Inflammatory macrophage treated with lipopolysaccharide for 1 hour (primary cell): ENCODE data around the gene ALPK3.

Experiments used
- DNase-seq, 2 donors: peaks; one replicate each; pipeline ENCODE4 v3.0.0-alpha.2; 2020 to 2022

Gene ALPK3

GRCh38 chr15:84816694-84817465, at the start of gene ALPK3:
TSS of gene ALPK3 (plus strand) at chr15:84817356. CDS start at chr15:84817453, 97 bp downstream.
- DNase-seq, result no peak

DNA sequence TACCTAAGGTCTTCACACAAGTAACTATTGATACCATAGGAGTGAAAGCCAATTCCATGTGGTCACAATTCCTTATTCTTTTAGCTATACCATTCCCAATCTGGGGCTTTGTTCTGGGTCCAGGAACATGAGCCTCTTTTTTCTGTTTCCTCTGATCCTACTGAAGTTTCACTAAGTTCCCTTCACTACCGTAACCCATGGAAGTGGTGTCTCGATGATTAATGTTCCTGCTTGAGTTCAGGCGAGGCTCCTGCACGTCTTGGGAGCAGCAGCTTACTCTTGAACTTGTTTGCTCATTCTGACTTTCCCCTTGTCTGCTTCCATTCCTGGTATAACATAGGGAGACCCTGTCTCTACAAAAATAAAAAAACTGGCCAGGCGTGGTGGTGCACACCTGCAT, 45.1 kb upstream of the ALPK3 start:
- DNase-seq, result no peak

DNA sequence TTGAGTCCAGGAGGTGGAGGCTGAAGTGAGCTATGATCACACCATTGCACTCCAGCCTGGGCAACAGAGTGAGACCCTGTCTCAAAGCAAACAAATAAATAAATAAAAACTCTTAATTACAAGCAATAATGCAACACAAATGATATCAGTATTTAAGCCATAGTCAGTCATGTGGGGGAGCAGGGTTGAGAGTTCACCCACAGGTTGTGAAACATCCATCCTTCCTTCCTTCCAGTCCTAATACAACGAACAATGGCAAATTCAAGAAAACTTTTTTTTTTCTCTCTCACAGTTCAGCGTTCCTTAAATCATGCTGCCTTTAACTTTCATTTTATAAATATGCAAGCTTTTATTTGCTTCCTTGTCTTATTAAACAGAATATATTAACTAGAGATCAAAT, 44.7 kb upstream of the ALPK3 start:
- DNase-seq, result peak in 1 of 2 donors; percentile 33

DNA sequence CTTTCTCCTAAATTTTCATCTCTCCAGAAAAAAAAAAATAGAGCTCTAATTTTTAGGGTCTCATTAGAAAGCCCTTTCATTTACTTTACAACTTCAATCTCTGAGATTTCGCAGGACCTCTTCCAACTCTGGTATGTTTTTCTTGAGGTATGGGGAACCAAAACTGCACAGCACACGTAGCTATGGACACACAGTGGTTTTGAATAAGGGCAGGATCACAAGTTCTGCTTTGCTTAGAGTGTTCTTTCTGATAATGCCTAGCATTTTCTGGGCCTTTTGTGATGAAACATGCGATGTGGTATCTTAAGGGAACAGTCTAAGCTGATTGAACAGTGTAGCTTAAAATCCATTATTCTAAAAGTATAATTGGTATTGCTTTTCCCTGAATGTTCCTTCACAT, 43.4 kb upstream of the ALPK3 start:
- peak; percentile 60 to 61 for DNase-seq

DNA sequence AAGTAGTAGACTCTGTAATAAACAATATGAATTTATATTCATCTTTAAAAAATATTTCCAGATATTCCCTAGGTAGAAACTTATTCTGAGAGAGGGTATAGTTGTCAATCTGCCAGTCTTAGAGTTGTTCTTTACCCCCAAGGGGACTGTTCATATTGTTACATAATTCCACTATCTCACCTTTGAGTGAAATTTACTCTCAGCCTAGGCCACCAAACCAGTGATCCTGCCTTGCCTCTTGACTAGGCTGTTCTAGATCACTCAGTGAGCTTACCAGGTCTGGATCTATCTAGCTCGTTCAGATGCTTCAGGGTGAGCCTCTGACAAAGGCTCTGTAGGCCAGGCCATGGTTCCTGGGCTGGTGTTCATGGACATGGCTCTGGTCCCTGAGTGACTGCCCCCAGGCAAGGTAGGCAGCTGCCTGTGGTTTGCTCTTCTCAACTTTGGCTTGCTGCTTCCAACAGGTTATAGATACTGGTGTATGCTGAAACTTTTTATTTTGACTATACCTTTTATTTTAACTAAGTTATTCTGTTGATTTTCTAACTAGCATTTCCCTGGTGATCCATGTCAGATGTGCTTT, 41.2 kb upstream of the ALPK3 start:
- no peak for DNase-seq

GRCh38 chr15:84778194-84778593, 39.0 kb upstream of the ALPK3 start:
- no peak for DNase-seq

DNA sequence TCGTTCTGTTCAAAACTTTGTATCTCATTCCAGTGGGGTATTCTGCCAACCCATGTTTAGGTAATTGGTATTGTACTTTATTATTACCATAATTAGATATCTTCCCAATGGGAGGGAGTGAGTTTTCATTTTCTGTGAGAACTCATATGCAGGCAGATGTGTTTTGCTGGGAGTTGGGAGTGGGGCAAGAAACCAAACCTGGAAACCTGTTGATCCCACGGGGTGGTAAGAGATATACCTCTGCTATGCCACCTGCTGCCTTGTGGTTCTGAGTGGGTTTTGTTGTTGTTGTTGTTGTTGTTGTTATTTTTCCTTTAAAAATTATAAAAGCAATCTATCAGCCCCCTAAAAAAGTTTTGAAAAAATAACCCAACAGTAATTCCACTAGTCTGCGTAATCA, 36.7 kb upstream of the ALPK3 start:
- no peak for DNase-seq

GRCh38 chr15:84781495-84781894, 35.7 kb upstream of the ALPK3 start:
- no peak for DNase-seq

GRCh38 chr15:84782346-84782745, 34.8 kb upstream of the ALPK3 start:
- DNase-seq, result no peak

DNA sequence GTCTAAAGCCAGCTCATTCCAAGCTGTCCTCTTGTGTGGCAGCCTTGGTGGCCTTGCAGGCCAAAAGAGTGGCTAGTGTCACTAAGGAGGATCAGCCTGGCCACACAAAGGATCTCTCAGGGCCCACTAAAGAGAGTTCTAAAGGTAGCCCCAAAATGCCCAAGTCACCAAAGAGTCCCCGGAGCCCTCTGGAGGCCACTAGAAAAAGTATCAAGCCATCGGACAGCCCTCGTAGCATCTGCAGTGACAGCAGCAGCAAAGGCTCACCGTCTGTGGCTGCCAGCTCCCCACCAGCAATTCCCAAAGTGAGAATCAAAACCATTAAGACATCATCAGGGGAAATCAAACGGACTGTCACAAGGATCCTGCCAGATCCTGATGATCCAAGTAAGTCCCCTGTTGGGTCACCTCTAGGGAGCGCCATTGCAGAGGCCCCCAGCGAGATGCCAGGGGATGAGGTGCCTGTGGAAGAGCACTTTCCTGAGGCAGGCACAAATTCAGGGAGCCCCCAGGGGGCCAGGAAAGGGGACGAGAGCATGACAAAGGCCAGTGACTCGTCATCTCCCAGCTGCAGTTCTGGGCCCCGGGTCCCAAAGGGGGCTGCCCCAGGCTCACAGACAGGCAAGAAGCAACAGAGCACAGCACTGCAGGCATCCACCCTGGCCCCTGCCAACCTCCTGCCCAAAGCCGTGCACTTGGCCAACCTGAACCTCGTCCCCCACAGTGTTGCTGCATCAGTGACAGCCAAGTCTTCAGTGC, 33.5 kb upstream of the ALPK3 start:
- DNase-seq, result no peak

GRCh38 chr15:84784262-84784661, 32.9 kb upstream of the ALPK3 start:
- no peak for DNase-seq

GRCh38 chr15:84785053-84785452, 32.1 kb upstream of the ALPK3 start:
- DNase-seq, result no peak

DNA sequence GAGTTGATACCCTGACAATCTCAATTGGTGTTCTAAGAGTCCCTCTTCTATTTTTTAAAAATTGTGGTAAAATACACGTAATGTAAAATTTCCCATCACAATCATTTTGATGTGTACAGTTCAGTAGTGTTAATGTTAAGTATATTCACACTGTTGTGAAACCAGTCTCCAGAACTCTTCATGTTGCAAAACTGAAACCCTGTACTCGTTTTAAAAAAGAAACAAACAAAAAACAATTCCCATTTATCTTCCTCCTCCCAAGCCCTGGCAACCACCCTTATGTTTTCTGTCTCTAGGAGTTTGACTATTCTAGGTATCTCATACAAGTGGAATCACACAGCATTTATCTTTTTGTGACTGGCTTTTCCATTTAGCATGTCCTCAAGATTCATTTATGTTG, 28.7 kb upstream of the ALPK3 start:
- peak in 1 of 2 donors; percentile 28 for DNase-seq

GRCh38 chr15:84789762-84790161, 27.4 kb upstream of the ALPK3 start:
- no peak for DNase-seq

DNA sequence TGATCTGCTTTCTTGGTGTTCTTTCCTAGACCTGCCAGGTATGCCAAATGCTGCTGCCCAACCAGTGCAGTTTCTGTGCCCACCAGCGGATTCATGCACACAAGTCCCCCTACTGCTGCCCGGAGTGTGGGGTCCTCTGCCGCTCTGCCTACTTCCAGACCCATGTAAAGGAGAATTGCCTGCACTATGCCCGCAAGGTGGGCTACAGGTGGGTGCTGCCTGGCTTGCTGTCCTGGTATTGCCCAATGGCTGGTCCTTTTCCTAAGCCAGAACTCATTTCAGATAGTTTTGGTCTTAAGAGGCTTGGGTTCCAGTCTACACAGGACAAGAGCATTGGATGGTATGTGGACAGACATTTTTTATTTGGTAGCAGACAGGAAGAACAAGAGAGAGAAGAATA, 26.5 kb upstream of the ALPK3 start:
- DNase-seq, result no peak

DNA sequence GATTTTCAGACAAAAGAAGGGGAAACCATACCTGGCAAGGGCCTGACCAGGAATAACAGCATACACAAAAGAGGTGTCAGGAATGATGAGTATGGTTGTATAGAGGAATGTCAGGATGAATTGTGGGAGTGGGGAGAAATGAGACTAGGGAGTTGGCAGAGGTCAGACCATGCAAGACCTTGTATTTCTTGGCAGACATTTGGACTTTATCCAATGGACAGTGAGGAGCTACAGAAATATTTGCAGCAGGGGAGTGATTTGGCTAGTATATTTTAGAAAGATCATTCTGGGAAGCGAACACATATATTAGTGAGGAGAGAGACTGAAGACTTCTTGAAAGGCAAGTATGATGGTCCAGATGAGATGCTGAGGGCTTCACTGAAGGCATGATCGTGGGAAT, 25.4 kb upstream of the ALPK3 start:
- DNase-seq, result no peak

- DNase-seq, result no peak
These were observed 23.6 kb upstream of the ALPK3 start for GRCh38 chr15:84793431-84794161.

- DNase-seq, result no peak
These were observed 23.0 kb upstream of the ALPK3 start for GRCh38 chr15:84794162-84794547.

- no peak for DNase-seq
These were observed 22.0 kb upstream of the ALPK3 start for GRCh38 chr15:84795186-84795585.

- DNase-seq, result no peak
These were observed 19.9 kb upstream of the ALPK3 start for GRCh38 chr15:84797212-84797611.

DNA sequence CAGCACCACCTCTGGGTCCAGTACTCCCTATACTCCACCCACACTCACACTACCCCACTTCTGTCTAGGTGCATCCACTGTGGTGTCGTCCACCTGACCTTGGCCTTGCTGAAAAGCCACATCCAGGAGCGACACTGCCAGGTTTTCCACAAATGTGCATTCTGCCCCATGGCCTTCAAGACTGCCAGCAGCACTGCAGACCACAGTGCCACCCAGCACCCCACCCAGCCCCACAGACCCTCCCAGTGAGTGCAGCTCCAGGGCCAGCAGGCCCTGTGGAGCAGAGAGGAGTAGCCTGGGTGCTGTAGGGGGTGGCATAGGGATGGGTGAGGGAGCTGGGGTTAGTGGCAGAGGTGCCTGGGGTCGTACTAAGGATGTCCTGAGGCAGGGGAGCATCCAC, 19.4 kb upstream of the ALPK3 start:
- DNase-seq, result no peak

- no peak for DNase-seq
These were observed 18.7 kb upstream of the ALPK3 start for GRCh38 chr15:84798436-84798946.

GRCh38 chr15:84799511-84800187, 17.5 kb upstream of the ALPK3 start:
- DNase-seq, result no peak
